Measurements from ENCODE around the gene DDA1. TPM values are rescaled to one million over a fixed set of nuclear protein-coding genes. Genes with fewer than 3 reads are reported as not detected.
"Not testable (repeated sequence)": the region's sequence is repeated elsewhere in the genome, so short reads cannot be mapped to it uniquely, and the experiment has no call there.

DDA1 gene
- total RNA-seq, 1 donor from 2014 or later: 15.8 TPM

- H3K27ac ChIP-seq: no peak overlapping the region
Measured at GRCh38 chr19:17293605-17294004, 15.8 kb upstream of the DDA1 start.

GRCh38 chr19:17294051-17294891, 15.1 kb upstream of the DDA1 start:
- TF ChIP-seq, protein P1, sequence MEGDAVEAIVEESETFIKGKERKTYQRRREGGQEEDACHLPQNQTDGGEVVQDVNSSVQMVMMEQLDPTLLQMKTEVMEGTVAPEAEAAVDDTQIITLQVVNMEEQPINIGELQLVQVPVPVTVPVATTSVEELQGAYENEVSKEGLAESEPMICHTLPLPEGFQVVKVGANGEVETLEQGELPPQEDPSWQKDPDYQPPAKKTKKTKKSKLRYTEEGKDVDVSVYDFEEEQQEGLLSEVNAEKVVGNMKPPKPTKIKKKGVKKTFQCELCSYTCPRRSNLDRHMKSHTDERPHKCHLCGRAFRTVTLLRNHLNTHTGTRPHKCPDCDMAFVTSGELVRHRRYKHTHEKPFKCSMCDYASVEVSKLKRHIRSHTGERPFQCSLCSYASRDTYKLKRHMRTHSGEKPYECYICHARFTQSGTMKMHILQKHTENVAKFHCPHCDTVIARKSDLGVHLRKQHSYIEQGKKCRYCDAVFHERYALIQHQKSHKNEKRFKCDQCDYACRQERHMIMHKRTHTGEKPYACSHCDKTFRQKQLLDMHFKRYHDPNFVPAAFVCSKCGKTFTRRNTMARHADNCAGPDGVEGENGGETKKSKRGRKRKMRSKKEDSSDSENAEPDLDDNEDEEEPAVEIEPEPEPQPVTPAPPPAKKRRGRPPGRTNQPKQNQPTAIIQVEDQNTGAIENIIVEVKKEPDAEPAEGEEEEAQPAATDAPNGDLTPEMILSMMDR (IDR thresholded peaks at IDR 0.05): no peak
- intact Hi-C loops (cut with DNase I): loop anchor here (5.0 kb wide), 1 partner anchor 173 kb away; no protein-coding TSS in a partner anchor
- Histone ChIP-seq H3K4me3 (no peak overlapping the region), H3K27me3 (no peaks in the 10 kb centered on the region), H3K4me1 (peaks cover 3 to 10% of the 10 kb centered on the region in 2 donors), H3K27ac (no peak overlapping the region), H3K9me3 (no peaks in the 10 kb centered on the region), H3K36me3 (peaks cover 5% of the 10 kb centered on the region in 2 donors)
- DNase-seq (ENCODE audit: low spot score in 2 of 2): no peak

More at GRCh38 chr19:17293605-17294004, 15.8 kb upstream of the DDA1 start:
- DNase-seq (ENCODE audit: low spot score in 2 of 2): no peak
- H3K9me3 ChIP-seq: no peaks in the 10 kb centered on the region
- peaks cover 0 to 5% of the 10 kb centered on the region in 2 donors for H3K36me3 ChIP-seq
- TF ChIP-seq, protein P1 (IDR thresholded peaks at IDR 0.05): no peak
- intact Hi-C loops (cut with DNase I): loop anchor here (2.0 to 5.0 kb wide), 2 partner anchors 97 to 174 kb away; no protein-coding TSS in a partner anchor
- peaks cover 3 to 10% of the 10 kb centered on the region in 2 donors for H3K4me1 ChIP-seq
- H3K4me3 ChIP-seq: no peak overlapping the region
- H3K27me3 ChIP-seq: no peaks in the 10 kb centered on the region

DNA sequence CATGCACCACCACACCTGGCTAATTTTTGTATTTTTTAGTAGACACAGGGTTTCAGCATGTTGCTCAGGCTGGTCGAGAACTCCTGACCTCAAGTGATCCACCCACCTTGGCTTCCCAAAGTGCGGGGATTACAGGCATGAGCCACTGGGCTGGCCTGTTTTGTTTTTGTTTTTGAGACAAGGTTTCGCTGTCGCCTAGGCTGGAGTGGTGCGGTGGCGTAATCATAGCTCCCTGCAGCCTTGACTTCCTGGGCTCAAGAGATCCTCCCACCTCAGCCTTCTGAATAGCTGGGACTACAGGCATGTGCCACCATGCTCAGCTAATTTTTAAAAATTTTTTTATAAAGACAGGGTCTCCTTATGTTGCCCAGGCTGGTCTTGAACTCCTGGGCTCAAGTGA, 13.8 kb upstream of the DDA1 start:
- H3K4me3 ChIP-seq; H3K36me3 ChIP-seq; H3K9me3 ChIP-seq; intact Hi-C loops (cut with DNase I); H3K27me3 ChIP-seq; H3K4me1 ChIP-seq; H3K27ac ChIP-seq; DNase-seq (ENCODE audit: low spot score in 2 of 2): not testable (repeated sequence)

GRCh38 chr19:17296273-17296672, 13.1 kb upstream of the DDA1 start:
- TF ChIP-seq, protein P1 (IDR thresholded peaks at IDR 0.05): no peak
- Histone ChIP-seq H3K27ac (no peak overlapping the region), H3K27me3 (no peaks in the 10 kb centered on the region), H3K9me3 (no peaks in the 10 kb centered on the region), H3K4me1 (peaks cover 3 to 10% of the 10 kb centered on the region in 2 donors), H3K36me3 (peaks cover 5% of the 10 kb centered on the region in 2 donors), H3K4me3 (no peak overlapping the region)
- no peak for DNase-seq (ENCODE audit: low spot score in 2 of 2)
- intact Hi-C loops (cut with DNase I): no loop called here

DNA sequence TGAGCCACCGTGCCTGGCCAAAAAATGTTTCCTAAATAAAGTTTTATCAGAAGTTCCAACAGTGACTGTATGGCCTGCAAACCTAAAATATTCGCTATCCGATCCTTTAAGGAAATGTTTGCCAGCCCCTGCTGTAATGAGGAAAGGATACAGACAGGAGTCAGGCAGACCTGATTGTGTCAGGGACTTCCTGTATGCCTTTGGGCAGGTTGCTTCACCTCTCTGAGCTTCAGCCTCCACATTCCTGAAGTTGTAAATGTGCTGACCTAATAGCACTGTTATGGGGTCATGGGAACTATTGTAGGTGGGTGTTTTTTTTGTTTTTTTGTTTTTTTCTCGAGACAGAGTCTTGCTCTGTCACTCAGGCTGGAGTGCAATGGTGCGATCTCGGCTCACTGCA, 12.4 kb upstream of the DDA1 start:
- Histone ChIP-seq H3K27ac (no peak overlapping the region), H3K4me3 (no peak overlapping the region), H3K27me3 (no peaks in the 10 kb centered on the region), H3K4me1 (peaks cover 3 to 10% of the 10 kb centered on the region in 2 donors), H3K9me3 (no peaks in the 10 kb centered on the region), H3K36me3 (peaks cover 5% of the 10 kb centered on the region in 2 donors)
- DNase-seq (ENCODE audit: low spot score in 2 of 2): no peak
- TF ChIP-seq, protein P1 (IDR thresholded peaks at IDR 0.05): no peak
- intact Hi-C loops (cut with DNase I): no loop called here

DNA sequence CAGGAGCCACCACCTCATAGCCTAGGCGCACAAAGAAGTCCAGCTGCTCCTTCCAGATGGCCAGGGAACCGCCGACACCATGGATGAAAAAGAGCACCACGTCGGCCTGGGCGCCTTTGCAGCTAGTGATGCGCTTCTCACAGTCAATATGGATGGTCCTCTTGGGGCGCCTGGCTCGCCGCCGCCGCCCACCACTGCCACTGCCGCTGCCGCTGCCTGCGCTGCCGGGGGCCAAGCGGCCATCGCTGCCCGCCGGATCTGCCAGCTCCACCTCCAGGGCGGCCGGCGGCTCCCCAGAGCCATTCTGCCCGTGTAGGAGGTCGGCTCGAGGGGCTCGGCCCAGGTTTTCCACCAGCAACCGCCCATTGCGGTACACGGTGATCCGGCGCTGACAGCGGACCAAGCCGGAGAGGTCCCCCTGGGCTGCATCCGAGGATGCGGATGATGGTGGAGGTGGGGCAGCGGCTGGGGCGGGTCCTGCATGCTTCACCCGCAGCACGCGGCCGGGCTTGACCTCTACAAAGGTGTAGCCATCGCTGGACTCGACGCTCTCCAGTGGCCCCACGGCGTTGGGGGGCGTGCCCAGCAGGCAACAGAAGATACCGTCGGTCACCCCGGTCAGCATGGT, 8.3 kb upstream of the DDA1 start:
- no peaks in the 10 kb centered on the region for H3K9me3 ChIP-seq
- H3K4me1 ChIP-seq: peaks cover 2 to 22% of the 10 kb centered on the region in 2 donors
- no peak for DNase-seq (ENCODE audit: low spot score in 2 of 2)
- TF ChIP-seq, protein P1 (IDR thresholded peaks at IDR 0.05): no peak
- peaks cover 5% of the 10 kb centered on the region in 2 donors for H3K36me3 ChIP-seq
- H3K27me3 ChIP-seq: no peaks in the 10 kb centered on the region
- H3K27ac ChIP-seq: no peak overlapping the region
- no peak overlapping the region for H3K4me3 ChIP-seq
- intact Hi-C loops (cut with DNase I): loop anchor here (5.0 kb wide), 1 partner anchor 54 kb away; the partner anchor contains the start of gene NR2F6

Data from ascending aorta (tissue), 2 donors.